A673 (cell line): ENCODE measurements around the gene KPNA1.

Experiments used
- EZH2 ChIP-seq: fragments of 200-600 bp; sonication (generic); IDR thresholded peaks from 2 replicates; pipeline ENCODE4 v1.6.1; 2017; ENCODE audit warnings: borderline replicate concordance, low read depth, mild to moderate bottlenecking, mixed read lengths, antibody characterized with exemption, low read length; ENCODE audit not compliant: poor library complexity, severe bottlenecking
- TF ChIP-seq, protein P1 (sequence below): fragments of 300-800, 200-600 bp; sonication (generic); conservative IDR thresholded peaks from 2 replicates; pipeline ENCODE4 v1.5.1; 2017; ENCODE audit warnings: low read depth, mild to moderate bottlenecking, antibody characterized with exemption, low read length, moderate library complexity, mixed read lengths

DNA sequence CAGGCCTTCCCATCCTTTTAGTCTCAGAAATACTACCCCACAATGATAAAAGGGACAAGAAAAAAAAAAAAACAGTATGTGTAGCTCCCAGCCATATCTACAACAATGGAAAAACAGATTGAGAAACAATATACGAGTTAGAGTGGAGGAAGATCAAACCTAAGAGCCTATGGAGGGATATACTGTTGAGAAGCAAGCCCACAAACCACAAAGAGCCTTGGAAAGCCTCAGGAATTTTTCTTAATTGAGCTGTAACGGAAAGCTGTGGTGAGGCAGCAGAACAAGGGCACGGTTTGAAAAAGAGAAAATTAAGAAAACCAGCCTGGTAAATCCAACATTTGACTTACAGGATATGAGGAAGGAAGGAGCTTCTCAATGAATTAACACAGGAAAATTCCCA, 21.4 kb downstream of the KPNA1 start:
- TF ChIP-seq, protein P1, sequence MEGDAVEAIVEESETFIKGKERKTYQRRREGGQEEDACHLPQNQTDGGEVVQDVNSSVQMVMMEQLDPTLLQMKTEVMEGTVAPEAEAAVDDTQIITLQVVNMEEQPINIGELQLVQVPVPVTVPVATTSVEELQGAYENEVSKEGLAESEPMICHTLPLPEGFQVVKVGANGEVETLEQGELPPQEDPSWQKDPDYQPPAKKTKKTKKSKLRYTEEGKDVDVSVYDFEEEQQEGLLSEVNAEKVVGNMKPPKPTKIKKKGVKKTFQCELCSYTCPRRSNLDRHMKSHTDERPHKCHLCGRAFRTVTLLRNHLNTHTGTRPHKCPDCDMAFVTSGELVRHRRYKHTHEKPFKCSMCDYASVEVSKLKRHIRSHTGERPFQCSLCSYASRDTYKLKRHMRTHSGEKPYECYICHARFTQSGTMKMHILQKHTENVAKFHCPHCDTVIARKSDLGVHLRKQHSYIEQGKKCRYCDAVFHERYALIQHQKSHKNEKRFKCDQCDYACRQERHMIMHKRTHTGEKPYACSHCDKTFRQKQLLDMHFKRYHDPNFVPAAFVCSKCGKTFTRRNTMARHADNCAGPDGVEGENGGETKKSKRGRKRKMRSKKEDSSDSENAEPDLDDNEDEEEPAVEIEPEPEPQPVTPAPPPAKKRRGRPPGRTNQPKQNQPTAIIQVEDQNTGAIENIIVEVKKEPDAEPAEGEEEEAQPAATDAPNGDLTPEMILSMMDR: no peak
- no peak for TF ChIP-seq EZH2
